Vagina (tissue), 2 donors: Measurements from ENCODE around the gene POU3F3. TPM values are rescaled to one million over a fixed set of nuclear protein-coding genes. Genes with fewer than 3 reads are reported as not detected.

Experiments used
- DNase-seq, 2 donors: peaks; one replicate each; pipeline ENCODE4 v3.0.0-alpha.2; 2017; ENCODE audit errors: extremely low spot score in 2 of 2
- H3K27ac ChIP-seq: fragments of 200-600 bp; sonication (generic); one replicate; pipeline ENCODE4 v1.5.1; 2019
- H3K27me3 ChIP-seq: fragments of 200-600 bp; sonication (generic); one replicate; pipeline ENCODE4 v1.5.1; 2019
- H3K36me3 ChIP-seq, 2 donors: fragments of 200-600 bp; sonication (generic); one replicate each; pipeline ENCODE4 v1.5.1; 2017 to 2019
- H3K4me1 ChIP-seq: fragments of 200-600 bp; sonication (generic); one replicate; pipeline ENCODE4 v1.5.1; 2019
- H3K4me3 ChIP-seq, 2 donors: fragments of 200-600 bp; sonication (generic); 1 replicate in 1 of 2; 2 replicates in 1 of 2; pipeline ENCODE4 v1.5.1; 2016 to 2019
- H3K9me3 ChIP-seq: fragments of 200-600 bp; sonication (generic); one replicate; pipeline ENCODE4 v1.5.1; 2019
- CTCF ChIP-seq, 3 experiments: fragments of 450-650 bp in 2 of 3; fragments of 200-600 bp in 1 of 3; sonication (generic) in 1 of 3; IDR thresholded peaks; one replicate each; pipeline ENCODE4 v1.5.1; 2017 to 2019; ENCODE audit warnings: antibody characterized with exemption in 3 of 3, mild to moderate bottlenecking in 2 of 3, moderate library complexity in 2 of 3
- POLR2A ChIP-seq, 2 donors: fragments of 450-650 bp; IDR thresholded peaks; one replicate each; pipeline ENCODE4 v1.6.1; 2017; ENCODE audit warnings: antibody characterized with exemption in 2 of 2, mild to moderate bottlenecking in 2 of 2, moderate library complexity in 2 of 2
- POLR2AphosphoS5 ChIP-seq, 2 donors: sonication (generic); formaldehyde crosslinking; IDR thresholded peaks; one replicate each; pipeline ENCODE4 v1.9.0; 2017; ENCODE audit warnings: antibody characterized with exemption in 2 of 2, mild to moderate bottlenecking in 2 of 2, low read depth in 1 of 2; ENCODE audit not compliant: insufficient read depth in 1 of 2
- intact Hi-C: fragments of 100-400 bp; cut with DNase I; formaldehyde crosslinking; loops from one replicate; pipeline ENCODE4 v1.15.1; 2023
- total RNA-seq: library from RNA; depleted of rRNA; stranded (reverse); fragments of >200 nt; gene quantifications from one replicate; pipeline ENCODE4 v1.2.3, GENCODE V29; 2016

Gene POU3F3
- total RNA-seq, 1 donor from 2014 or later, result not detected

DNA sequence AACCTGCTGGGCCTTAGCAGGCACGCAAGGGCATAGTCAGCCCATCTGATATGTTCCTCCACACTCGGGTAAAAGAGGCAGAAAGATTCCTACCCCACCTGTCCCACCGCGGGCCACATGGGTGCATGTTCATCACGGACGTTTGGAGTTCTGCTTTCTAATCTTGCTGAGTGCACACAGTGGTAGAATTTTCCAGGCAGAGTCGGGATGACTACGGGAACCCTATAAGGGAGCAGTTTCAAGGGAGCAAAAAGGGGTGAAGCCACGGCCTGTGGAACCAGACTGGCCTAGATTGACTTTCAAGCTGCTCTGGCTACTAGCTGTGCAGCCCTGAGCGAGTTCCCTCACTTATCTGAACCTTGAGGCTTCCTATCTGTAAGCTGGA, 36.8 kb downstream of the POU3F3 start:
- no peak overlapping the region for H3K27ac ChIP-seq
- TF ChIP-seq CTCF (IDR thresholded peaks at IDR 0.05) (no peak), POLR2A (IDR thresholded peaks at IDR 0.05) (no peak), POLR2AphosphoS5 (IDR thresholded peaks at IDR 0.05; ENCODE audit: insufficient read depth in 1 of 2, low read depth in 1 of 2) (no peak)
- no peaks in the 10 kb centered on the region for H3K4me1 ChIP-seq
- no peaks in the 10 kb centered on the region for H3K27me3 ChIP-seq
- no peak overlapping the region for H3K4me3 ChIP-seq
- intact Hi-C loops, result no loop called here
- no peaks in the 10 kb centered on the region for H3K36me3 ChIP-seq
- H3K9me3 ChIP-seq, result no peaks in the 10 kb centered on the region
- DNase-seq, result peak in 1 of 2 donors; percentile 49

- Histone ChIP-seq H3K36me3 (no peaks in the 10 kb centered on the region), H3K27ac (no peak overlapping the region), H3K9me3 (no peaks in the 10 kb centered on the region), H3K4me1 (no peaks in the 10 kb centered on the region), H3K27me3 (no peaks in the 10 kb centered on the region), H3K4me3 (no peak overlapping the region)
- DNase-seq, result no peak
- intact Hi-C loops, result no loop called here
- TF ChIP-seq POLR2A (IDR thresholded peaks at IDR 0.05), result no peak
- TF ChIP-seq POLR2AphosphoS5 (IDR thresholded peaks at IDR 0.05; ENCODE audit: insufficient read depth in 1 of 2, low read depth in 1 of 2), result no peak
- TF ChIP-seq CTCF (IDR thresholded peaks at IDR 0.05), result no peak
Observed at GRCh38 chr2:104891145-104891544, 37.2 kb downstream of the POU3F3 start.

GRCh38 chr2:104896446-104896845, 42.5 kb downstream of the POU3F3 start:
- Histone ChIP-seq H3K4me1 (no peaks in the 10 kb centered on the region), H3K9me3 (no peaks in the 10 kb centered on the region), H3K36me3 (no peaks in the 10 kb centered on the region), H3K27ac (no peak overlapping the region), H3K27me3 (no peaks in the 10 kb centered on the region), H3K4me3 (no peak overlapping the region)
- intact Hi-C loops, result no loop called here
- TF ChIP-seq POLR2A (IDR thresholded peaks at IDR 0.05), result no peak
- no peak for TF ChIP-seq CTCF (IDR thresholded peaks at IDR 0.05)
- TF ChIP-seq POLR2AphosphoS5 (IDR thresholded peaks at IDR 0.05; ENCODE audit: insufficient read depth in 1 of 2, low read depth in 1 of 2), result no peak
- no peak for DNase-seq

- TF ChIP-seq CTCF (IDR thresholded peaks at IDR 0.05) (no peak), POLR2A (IDR thresholded peaks at IDR 0.05) (no peak), POLR2AphosphoS5 (IDR thresholded peaks at IDR 0.05; ENCODE audit: insufficient read depth in 1 of 2, low read depth in 1 of 2) (no peak)
- no peaks in the 10 kb centered on the region for H3K36me3 ChIP-seq
- no peak overlapping the region for H3K4me3 ChIP-seq
- intact Hi-C loops, result no loop called here
- H3K4me1 ChIP-seq, result no peaks in the 10 kb centered on the region
- H3K9me3 ChIP-seq, result no peaks in the 10 kb centered on the region
- no peak overlapping the region for H3K27ac ChIP-seq
- no peak for DNase-seq
- H3K27me3 ChIP-seq, result no peaks in the 10 kb centered on the region
Observed at GRCh38 chr2:104897515-104898184, 43.7 kb downstream of the POU3F3 start.

- TF ChIP-seq POLR2A (IDR thresholded peaks at IDR 0.05) (no peak), CTCF (IDR thresholded peaks at IDR 0.05) (no peak), POLR2AphosphoS5 (IDR thresholded peaks at IDR 0.05; ENCODE audit: insufficient read depth in 1 of 2, low read depth in 1 of 2) (no peak)
- H3K4me3 ChIP-seq, result no peak overlapping the region
- intact Hi-C loops, result no loop called here
- H3K27ac ChIP-seq, result no peak overlapping the region
- no peaks in the 10 kb centered on the region for H3K27me3 ChIP-seq
- DNase-seq, result no peak
- H3K36me3 ChIP-seq, result no peaks in the 10 kb centered on the region
- H3K4me1 ChIP-seq, result no peaks in the 10 kb centered on the region
- H3K9me3 ChIP-seq, result no peaks in the 10 kb centered on the region
Observed at GRCh38 chr2:104900608-104901007, 46.7 kb downstream of the POU3F3 start.
